IMR-90 (cell line): ENCODE results near the gene NFATC1.

Experiments used
- BHLHE40 ChIP-seq: fragments of 150-350 bp; IDR thresholded peaks from 2 replicates; pipeline ENCODE4 v1.6.1; 2016; ENCODE audit warnings: mild to moderate bottlenecking, low read depth, low read length
- CEBPB ChIP-seq: IDR thresholded peaks from 2 replicates; pipeline ENCODE4 v1.6.1; 2012; ENCODE audit warnings: low read depth, low read length, improper control_type of control experiment
- CTCF ChIP-seq: conservative IDR thresholded peaks from 2 replicates; pipeline ENCODE4 v1.5.1; 2012; ENCODE audit warnings: mild to moderate bottlenecking, low read depth, low read length, improper control_type of control experiment
- FOS ChIP-seq: fragments of 150-350 bp; IDR thresholded peaks from 2 replicates; pipeline ENCODE4 v1.6.1; 2016; ENCODE audit warnings: low read depth, low read length
- MXI1 ChIP-seq: IDR thresholded peaks from 2 replicates; pipeline ENCODE4 v1.6.1; 2012; ENCODE audit warnings: low read depth, mild to moderate bottlenecking, low read length, moderate library complexity, borderline replicate concordance
- POLR2A ChIP-seq: IDR thresholded peaks from 2 replicates; pipeline ENCODE4 v1.6.1; 2012; ENCODE audit warnings: mild to moderate bottlenecking, low read depth, low read length
- RAD21 ChIP-seq: IDR thresholded peaks from 2 replicates; pipeline ENCODE4 v1.6.1; 2012; ENCODE audit warnings: low read length, improper control_type of control experiment
- USF2 ChIP-seq: fragments of 150-350 bp; IDR thresholded peaks from 2 replicates; pipeline ENCODE4 v1.6.1; 2017; ENCODE audit warnings: mild to moderate bottlenecking, antibody characterized with exemption, low read length, low read depth

GRCh38 chr18:79560861-79561210 is 165.1 kb downstream of the NFATC1 start:
- TF ChIP-seq CTCF (no peak), MXI1 (no peak), CEBPB (no peak), USF2 (no peak), RAD21 (no peak), FOS (no peak), POLR2A (no peak), BHLHE40 (no peak)
